HG03439 (cell line): Measurements from ENCODE around the gene BTLA.
"Not testable (repeated sequence)": the region's sequence is repeated elsewhere in the genome, so short reads cannot be mapped to it uniquely, and the experiment has no call there.

Source experiments
- ATAC-seq: cut with Tn5 transposase; IDR thresholded peaks from one replicate; pipeline ENCODE4 v1.9.1; 2021; ENCODE audit warnings: mild to moderate bottlenecking, moderate library complexity; ENCODE audit not compliant: unreplicated experiment

Gene BTLA

DNA sequence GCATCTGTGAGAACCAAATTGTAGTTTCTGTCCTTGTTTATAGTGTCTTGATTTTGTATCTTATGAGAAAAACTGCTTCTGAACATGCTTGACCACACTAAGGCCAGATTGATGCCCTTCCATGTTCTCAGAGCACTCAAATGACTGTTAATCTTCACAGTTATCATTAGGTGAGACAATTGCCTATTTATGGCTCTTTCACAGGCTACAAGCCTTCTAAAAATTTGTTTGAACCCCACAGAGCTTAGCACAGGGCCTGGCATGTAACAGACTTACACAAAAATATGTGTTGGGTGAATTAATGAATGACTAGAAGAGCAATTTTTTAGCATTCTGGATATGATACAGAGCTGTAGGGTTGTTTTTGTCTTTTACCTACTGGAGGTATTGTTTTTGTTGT lies 43.1 kb downstream of the BTLA start:
- ATAC-seq = no peak

DNA sequence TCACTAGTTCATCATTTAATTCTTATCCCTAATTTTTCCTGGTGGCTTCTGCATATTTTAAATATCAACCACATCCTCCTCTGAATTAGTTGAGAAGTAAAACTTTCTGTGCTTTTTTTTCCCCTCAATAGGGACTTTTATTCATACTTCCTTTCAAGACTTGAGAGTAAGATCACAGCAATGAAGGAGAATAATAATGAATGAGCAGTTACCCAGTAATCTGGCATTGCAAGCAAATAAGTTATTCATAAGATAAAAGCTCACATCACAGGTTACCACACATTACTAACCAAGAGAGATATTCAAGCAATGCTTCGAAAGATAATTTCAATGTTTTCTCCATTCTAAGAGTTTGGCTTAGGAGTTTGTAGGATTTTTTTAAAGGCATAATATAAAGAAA lies 50.3 kb downstream of the BTLA start:
- ATAC-seq = no peak

DNA sequence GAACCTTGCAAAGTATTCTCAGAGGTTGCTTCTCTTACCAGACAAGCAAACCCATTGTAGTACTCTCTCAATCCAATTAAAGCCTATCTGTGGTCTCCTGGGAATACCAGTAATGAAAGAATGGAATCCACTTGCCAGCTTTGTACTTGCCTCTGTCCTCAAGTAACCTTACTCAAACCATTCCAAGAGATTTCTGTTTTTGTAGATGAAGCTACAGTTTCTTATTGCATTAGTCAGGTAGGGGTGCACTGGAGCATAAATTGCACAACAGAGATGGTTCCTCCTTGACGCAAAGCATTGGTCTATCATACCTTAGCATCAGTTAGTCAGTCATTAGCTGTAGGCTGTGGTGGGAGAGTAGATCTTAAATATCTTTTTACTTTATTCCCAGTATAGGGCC lies 52.9 kb downstream of the BTLA start:
- no peak for ATAC-seq

DNA sequence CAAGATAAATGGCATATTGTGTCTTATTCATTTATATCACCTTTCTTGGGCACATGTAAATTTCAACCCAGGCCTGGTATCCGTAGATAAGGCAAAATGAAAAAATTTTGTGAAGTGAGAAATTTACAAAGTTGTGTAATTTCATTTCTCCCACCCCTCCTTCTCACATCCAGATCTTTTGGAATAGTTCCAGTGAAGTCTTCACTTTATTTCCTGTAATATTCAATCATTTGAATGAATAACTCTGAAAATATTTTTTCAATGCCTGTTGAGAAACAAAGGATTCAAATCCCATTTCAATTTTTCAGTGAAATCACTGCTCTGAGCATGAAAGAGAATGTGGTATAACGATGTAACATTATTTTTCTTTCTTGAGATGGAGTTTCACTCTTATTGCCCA lies 53.4 kb downstream of the BTLA start:
- no peak for ATAC-seq

DNA sequence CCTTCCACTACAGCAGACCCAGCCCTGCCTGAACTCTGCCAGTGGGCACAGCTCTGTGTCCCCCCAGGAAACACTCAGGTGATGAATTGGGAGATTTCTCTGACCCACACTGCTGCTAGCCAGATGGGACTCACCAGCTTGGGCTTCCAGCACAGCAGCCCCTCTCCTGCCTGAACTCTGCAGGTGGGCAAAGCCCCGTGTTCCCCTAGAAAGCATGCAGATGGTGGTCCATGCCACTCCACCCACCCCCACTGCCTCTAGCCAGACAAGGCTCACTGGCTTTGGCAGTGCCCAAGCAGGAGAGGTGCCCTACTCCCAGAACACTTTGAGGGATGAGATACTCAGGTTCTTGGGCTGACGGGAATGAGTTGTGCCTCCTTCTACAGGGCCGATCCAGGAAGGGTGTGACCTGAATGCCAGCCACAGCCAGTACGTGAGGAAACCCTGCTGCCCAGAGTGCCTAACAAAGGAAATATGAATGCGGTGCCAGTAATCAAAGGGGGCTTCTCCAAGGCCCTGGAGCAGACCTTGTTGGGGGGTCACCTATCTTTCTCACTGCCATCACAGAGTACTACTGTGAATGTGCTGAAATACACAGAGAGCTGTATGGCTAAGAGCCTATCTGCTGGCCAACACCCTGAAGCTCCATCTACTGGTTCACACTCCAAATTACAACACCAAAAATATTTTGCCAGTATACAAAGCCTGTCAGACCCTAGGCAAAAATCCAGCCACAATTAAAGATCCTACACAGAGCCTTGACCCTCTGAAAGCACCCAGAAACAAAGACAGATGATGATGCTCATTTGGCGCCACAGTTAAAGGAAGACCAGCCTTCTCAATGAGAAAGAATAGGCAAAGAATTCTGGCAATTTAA lies 61.9 kb downstream of the BTLA start:
- no peak for ATAC-seq

DNA sequence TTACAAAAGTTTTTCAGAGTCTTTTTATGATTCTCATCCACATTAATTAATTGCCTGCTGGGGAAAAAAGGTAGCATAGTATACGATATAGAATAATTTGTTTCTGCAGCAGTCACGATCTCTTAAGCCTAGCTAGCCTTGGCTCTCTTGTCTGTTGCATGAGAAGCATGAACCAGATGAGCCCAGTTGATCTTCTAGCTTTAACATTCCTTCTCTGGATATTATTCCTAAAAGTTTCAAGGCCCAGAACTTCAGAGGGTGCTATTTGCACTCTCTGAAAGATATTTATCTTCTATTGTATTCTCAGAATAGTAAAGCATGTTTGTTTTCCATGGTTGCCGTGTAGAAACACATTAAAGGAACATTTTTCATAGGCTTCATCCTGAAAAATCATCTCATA lies 69.3 kb downstream of the BTLA start:
- ATAC-seq = no peak

DNA sequence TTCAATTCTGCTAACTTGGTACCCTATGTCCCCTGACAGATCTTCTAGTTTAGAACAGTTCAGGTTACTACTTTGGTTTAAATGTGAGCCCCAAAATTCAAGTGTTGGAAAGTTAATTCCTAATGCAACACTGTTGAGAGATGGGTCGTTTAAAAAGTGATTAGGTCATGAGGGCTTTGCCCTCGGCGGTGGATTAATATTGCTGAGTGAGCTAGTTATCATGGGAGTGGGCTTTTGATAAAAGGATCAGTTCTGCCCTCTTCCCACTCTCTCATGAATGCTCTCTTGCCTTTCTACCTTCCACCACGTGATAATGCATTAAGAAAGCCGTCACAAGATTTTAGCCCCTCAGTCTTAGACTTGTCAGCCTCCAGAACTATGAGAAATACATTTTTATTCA lies 72.1 kb downstream of the BTLA start:
- no peak for ATAC-seq

DNA sequence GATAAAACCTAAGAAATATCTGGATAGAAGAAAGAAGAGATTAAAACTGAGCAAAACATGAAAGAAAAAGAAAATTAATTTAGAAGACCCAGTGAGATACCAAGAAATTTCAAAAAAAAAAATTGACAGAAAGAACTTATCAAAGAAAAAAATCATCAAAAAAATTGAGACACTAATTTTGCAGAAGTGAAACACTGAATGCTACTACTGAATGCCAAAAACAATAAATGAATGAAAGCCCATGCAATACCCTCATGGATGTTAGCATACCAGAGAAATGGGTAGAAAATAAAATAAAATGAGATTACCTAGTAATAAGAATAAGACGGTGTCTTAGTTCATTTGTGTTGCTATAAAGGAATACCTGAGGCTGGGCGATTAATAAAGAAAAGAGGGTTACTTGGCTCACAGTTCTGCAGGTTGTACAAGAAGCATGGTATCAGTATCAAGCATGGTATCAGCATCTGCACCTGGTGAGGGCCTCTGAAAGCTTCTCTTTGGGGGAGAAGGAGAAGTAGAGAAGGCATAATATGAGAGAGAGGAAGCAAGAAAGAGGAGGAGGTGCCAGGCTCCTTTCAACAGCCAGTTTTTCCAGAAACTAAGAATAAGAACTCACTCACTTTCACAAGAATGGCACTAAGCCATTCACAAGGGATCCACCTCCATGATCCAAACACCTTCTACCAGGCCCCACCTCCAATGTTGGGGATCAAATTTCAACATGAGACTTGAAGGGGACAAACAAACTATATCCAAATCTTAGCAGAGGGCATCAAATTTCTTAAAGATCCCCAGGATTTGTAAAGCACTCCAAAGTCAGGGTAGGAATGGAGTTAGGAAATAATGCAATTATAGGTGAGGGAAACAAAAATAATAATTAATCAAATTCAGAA lies 73.2 kb downstream of the BTLA start:
- no peak for ATAC-seq

DNA sequence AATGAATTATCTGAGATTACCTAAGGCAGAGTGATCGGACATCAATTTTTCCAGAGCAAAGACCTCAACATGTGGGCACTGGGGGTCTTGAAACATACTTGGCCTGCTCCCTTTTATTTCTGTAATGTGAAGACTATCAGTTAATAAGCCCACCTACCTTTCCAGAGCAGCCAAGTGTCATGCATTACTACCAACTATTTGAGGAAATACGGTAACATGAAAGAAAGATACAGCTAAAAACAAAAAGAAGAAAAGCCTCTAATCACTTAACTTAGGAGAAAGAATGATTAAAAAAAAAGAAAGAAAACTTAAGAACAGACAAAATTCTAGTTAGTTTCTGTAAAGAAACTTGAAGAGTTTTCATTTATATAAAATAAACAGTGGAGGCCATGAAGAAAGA lies 73.9 kb downstream of the BTLA start:
- no peak for ATAC-seq

DNA sequence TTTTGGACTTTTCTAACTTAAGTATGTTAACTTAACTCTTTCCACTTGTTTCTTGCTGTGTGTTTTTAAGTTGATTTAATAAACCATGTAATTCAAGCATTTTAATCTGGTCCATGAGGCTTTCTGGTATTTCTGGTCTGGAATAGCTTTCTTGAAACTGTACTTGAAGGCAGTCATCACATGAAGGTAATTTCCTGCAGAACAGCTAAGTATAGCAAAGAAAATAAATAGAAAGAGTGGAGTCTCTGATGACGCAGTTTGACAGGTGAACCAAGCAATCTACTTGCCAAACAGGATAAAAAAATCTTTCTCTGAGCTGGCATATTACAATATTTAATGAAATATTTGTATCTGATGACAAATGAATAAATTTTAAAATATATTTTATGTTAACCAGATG lies 74.9 kb downstream of the BTLA start:
- no peak for ATAC-seq

DNA sequence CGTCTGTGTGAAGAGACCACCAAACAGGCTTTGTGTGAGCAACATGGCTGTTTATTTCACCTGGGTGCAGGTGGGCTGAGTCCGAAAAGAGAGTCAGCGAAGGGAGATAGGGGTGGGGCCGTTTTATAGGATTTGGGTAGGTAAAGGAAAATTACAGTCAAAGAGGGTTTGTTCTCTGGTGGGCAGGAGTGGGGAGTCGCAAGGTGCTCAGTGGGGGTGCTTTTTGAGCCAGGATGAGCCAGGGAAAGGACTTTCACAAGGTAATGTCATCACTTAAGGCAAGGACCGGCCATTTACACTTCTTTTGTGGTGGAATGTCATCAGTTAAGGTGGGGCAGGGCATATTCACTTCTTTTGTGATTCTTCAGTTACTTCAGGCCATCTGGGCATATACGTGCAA lies 76.4 kb downstream of the BTLA start:
- ATAC-seq = not testable (repeated sequence)

DNA sequence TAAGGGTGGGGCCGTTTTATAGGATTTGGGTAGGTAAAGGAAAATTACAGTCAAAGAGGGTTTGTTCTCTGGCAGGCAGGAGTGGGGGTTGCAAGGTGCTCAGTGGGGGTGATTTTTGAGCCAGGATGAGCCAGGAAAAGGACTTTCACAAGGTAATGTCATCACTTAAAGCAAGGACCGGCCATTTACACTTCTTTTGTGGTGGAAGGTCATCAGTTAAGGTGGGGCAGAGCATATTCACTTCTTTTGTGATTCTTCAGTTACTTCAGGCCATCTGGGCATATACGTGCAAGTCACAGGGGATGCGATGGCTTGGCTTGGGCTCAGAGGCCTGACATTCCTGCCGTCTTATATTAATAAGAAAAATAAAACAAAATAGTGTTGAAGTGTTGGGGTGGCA lies 80.7 kb downstream of the BTLA start:
- not testable (repeated sequence) for ATAC-seq

DNA sequence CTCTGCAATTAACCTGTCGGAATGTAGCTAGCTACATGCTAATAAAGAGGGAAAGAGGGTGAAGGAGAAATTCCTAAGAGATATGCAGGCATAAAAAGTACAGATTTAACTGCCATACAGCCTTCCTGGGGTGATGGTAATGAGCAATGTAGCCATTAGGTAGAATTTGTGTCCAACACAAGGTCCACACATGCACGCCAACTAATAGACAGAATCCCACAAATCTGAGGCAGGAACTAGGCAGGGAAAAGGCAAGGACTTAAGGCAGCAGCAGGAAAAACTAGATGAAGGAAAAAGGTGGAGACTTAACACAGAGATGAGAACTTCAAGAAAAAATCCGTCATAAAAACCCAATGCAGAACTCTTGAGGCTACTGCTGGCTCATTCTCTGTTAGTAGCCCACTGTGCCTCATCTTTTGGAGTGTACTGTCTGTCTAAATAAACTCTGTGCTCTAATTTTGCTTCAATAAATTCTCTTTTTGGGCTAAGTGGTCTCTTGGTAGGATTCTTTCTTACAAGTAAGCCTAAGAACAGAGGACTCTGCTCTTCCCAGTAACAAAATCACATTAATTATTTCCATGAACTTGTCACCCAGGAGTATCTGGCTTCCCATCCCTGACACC lies 81.5 kb downstream of the BTLA start:
- no peak for ATAC-seq

DNA sequence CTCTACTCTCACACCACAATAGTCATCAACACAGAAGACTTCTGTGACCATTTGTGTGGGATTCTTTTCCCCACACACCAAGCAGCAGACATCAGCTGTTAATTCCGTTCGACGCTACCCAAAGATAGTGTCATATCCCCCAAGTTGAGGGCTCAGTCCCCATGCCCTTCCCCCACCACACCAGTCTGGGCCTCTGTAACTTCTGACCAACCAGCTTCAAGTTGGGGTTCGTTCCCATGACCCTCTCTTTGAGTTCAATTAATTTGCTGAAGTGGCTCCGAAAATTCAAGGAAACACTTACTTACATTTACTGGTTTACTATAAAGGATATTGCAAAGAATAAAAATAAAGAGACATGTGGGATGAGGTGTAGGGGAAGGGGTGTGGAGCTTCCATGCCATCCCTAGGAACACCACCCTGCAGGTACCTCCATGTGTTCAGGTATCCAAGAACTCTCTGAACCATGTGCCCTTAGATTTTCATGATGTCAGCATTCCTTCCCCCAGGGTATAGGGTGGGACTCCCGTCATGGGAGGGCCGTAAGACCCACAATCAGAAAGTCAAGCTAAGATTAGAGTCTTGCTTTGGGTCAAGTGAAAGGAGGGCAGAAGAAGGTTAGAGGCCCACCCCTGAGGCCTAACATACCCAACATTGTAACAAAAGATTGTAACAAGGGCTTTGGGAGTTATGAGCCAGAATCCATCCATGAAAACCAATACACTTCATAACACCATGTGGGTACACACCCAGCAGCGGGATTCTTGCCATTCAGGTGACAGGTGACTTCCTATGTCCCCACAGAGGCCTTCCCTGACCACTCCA lies 82.7 kb downstream of the BTLA start:
- ATAC-seq = no peak

DNA sequence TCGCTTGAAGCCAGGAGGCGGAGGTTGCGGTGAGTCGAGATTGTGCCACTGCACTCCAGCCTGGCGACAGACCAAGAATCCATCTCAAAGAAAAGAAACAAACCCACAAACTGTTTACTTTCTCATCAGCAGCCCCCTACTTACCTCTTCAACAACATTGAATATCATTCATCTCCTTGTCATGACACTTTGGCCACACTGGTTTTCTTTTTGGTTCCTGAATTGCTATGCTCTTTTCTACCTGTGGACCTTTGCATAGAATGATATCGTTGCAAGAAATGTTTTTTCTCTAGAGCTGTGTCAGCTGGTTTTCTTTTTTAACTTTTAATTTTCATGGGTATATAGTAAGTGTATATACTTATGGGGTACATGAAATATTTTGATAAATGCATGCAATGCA lies 83.9 kb downstream of the BTLA start:
- ATAC-seq = no peak
